Endometrial microvascular endothelial cells (primary cell): Measurements from ENCODE around the gene KRTAP19-6. TPM values are rescaled to one million over a fixed set of nuclear protein-coding genes. Genes with fewer than 3 reads are reported as not detected.

Experiments used
- total RNA-seq: library from RNA; depleted of rRNA; stranded (reverse); fragments of >200 nt; gene quantifications from one replicate; pipeline ENCODE4 v1.2.3, GENCODE V29; 2015; ENCODE audit errors: inconsistent ontology term

Gene KRTAP19-6
- total RNA-seq, 1 donor from 2014 or later, result not detected

Other genes starting within 250 kb of the KRTAP19-6 start
- not detected for gene KRTAP26-1, start 221.5 kb downstream of the KRTAP19-6 start, total RNA-seq
- gene KRTAP27-1, start 204.2 kb downstream of the KRTAP19-6 start, total RNA-seq, result not detected
- not detected for gene KRTAP23-1, start 193.3 kb downstream of the KRTAP19-6 start, total RNA-seq
- gene KRTAP13-2, start 169.6 kb downstream of the KRTAP19-6 start, total RNA-seq, result not detected
- gene KRTAP13-1, start 145.8 kb downstream of the KRTAP19-6 start, total RNA-seq, result not detected
- gene KRTAP13-3, start 115.9 kb downstream of the KRTAP19-6 start, total RNA-seq, result not detected
- not detected for gene KRTAP13-4, start 111.6 kb downstream of the KRTAP19-6 start, total RNA-seq
- not detected for gene KRTAP15-1, start 101.6 kb downstream of the KRTAP19-6 start, total RNA-seq
- gene KRTAP19-1, start 61.5 kb downstream of the KRTAP19-6 start, total RNA-seq, result not detected
- not detected for gene KRTAP19-2, start 54.4 kb downstream of the KRTAP19-6 start, total RNA-seq
- not detected for gene KRTAP19-3, start 49.9 kb downstream of the KRTAP19-6 start, total RNA-seq
- gene KRTAP19-4, start 44.7 kb downstream of the KRTAP19-6 start, total RNA-seq, result not detected
- not detected for gene KRTAP19-5, start 39.7 kb downstream of the KRTAP19-6 start, total RNA-seq
- gene KRTAP19-7, start 19.4 kb upstream of the KRTAP19-6 start, total RNA-seq, result not detected
- gene KRTAP22-2, start 48.5 kb upstream of the KRTAP19-6 start, total RNA-seq, result not detected
- gene KRTAP6-3, start 50.6 kb upstream of the KRTAP19-6 start, total RNA-seq, result not detected
- gene KRTAP6-2, start 57.0 kb upstream of the KRTAP19-6 start, total RNA-seq, result not detected
- not detected for gene KRTAP22-1, start 59.2 kb upstream of the KRTAP19-6 start, total RNA-seq
- gene KRTAP6-1, start 72.1 kb upstream of the KRTAP19-6 start, total RNA-seq, result not detected
- not detected for gene KRTAP20-1, start 74.6 kb upstream of the KRTAP19-6 start, total RNA-seq
- gene KRTAP20-4, start 78.8 kb upstream of the KRTAP19-6 start, total RNA-seq, result not detected
- not detected for gene KRTAP20-2, start 93.3 kb upstream of the KRTAP19-6 start, total RNA-seq
- gene KRTAP20-3, start 101.0 kb upstream of the KRTAP19-6 start, total RNA-seq, result not detected
- gene KRTAP21-3, start 176.9 kb upstream of the KRTAP19-6 start, total RNA-seq, result not detected
- gene KRTAP21-2, start 205.4 kb upstream of the KRTAP19-6 start, total RNA-seq, result not detected
- not detected for gene KRTAP21-1, start 213.6 kb upstream of the KRTAP19-6 start, total RNA-seq